GM15510 (cell line): ENCODE measurements around the gene PLA2G4A.

Experiments
- POLR2A ChIP-seq: IDR thresholded peaks from 3 replicates; pipeline ENCODE4 v1.6.1; 2011; ENCODE audit warnings: borderline replicate concordance; ENCODE audit not compliant: insufficient read length; ENCODE audit errors: extremely low read depth

The PLA2G4A gene

GRCh38 chr1:186828611-186829454, at the start of gene PLA2G4A:
TSS of gene PLA2G4A (plus strand) at chr1:186828949. CDS start at chr1:186854355, 25,406 bp downstream.
- TF ChIP-seq POLR2A: no peak

- no peak for TF ChIP-seq POLR2A
Observed at GRCh38 chr1:186780076-186780475, 48.7 kb upstream of the PLA2G4A start.

GRCh38 chr1:186781730-186782129, 47.0 kb upstream of the PLA2G4A start:
- no peak for TF ChIP-seq POLR2A

GRCh38 chr1:186782791-186783190, 46.0 kb upstream of the PLA2G4A start:
- TF ChIP-seq POLR2A: no peak

- TF ChIP-seq POLR2A: no peak
Observed at GRCh38 chr1:186783193-186783592, 45.6 kb upstream of the PLA2G4A start.

- no peak for TF ChIP-seq POLR2A
Observed at GRCh38 chr1:186785503-186785902, 43.2 kb upstream of the PLA2G4A start.

- no peak for TF ChIP-seq POLR2A
Observed at GRCh38 chr1:186790101-186790500, 38.6 kb upstream of the PLA2G4A start.

GRCh38 chr1:186792870-186793581, 35.7 kb upstream of the PLA2G4A start:
- no peak for TF ChIP-seq POLR2A

- TF ChIP-seq POLR2A: no peak
Observed at GRCh38 chr1:186793582-186793927, 35.2 kb upstream of the PLA2G4A start.

GRCh38 chr1:186798960-186799688, 29.6 kb upstream of the PLA2G4A start:
- TF ChIP-seq POLR2A: no peak

- TF ChIP-seq POLR2A: no peak
Observed at GRCh38 chr1:186799689-186800054, 29.1 kb upstream of the PLA2G4A start.

GRCh38 chr1:186802388-186802787, 26.4 kb upstream of the PLA2G4A start:
- TF ChIP-seq POLR2A: no peak

- TF ChIP-seq POLR2A: no peak
Observed at GRCh38 chr1:186804679-186805078, 24.1 kb upstream of the PLA2G4A start.

- TF ChIP-seq POLR2A: no peak
Observed at GRCh38 chr1:186806477-186806876, 22.3 kb upstream of the PLA2G4A start.

- TF ChIP-seq POLR2A: no peak
Observed at GRCh38 chr1:186807163-186807562, 21.6 kb upstream of the PLA2G4A start.
